ENCODE measurements around the gene WNK1. TPM values are rescaled to one million over a fixed set of nuclear protein-coding genes. Genes with fewer than 3 reads are reported as not detected.

The WNK1 gene
- total and polyA plus RNA-seq, 2 experiments from 2014 or later: 110 to 145 TPM

DNA sequence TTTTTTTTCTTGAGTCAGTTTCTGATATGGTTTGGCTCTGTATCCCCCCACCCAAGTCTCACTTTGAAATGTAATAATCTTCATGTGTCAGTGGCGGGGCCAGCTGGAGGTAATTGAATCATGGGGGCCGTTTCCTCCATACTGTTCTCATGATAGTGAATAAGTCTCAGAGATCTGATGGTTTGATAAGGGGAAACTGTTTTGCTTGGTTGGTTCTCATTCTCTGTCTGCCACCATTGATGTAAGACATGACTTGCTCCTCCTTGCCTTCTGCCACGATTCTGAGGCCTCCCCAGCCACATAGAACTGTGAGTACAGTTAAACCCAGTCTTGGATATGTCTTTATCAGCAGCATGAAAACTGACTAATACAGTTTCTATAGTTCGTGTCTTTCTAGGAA lies 42.9 kb downstream of the WNK1 start:
- no peak overlapping the region for H3K4me3 ChIP-seq
- no peak for DNase-seq (ENCODE audit: low read depth in 1 of 2, low spot score in 1 of 2)
- TF ChIP-seq, protein P1, sequence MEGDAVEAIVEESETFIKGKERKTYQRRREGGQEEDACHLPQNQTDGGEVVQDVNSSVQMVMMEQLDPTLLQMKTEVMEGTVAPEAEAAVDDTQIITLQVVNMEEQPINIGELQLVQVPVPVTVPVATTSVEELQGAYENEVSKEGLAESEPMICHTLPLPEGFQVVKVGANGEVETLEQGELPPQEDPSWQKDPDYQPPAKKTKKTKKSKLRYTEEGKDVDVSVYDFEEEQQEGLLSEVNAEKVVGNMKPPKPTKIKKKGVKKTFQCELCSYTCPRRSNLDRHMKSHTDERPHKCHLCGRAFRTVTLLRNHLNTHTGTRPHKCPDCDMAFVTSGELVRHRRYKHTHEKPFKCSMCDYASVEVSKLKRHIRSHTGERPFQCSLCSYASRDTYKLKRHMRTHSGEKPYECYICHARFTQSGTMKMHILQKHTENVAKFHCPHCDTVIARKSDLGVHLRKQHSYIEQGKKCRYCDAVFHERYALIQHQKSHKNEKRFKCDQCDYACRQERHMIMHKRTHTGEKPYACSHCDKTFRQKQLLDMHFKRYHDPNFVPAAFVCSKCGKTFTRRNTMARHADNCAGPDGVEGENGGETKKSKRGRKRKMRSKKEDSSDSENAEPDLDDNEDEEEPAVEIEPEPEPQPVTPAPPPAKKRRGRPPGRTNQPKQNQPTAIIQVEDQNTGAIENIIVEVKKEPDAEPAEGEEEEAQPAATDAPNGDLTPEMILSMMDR (IDR thresholded peaks at IDR 0.05; ENCODE audit: low read depth, low read length): no peak
- H3K27me3 ChIP-seq: no peaks in the 10 kb centered on the region
- H3K36me3 ChIP-seq: no peaks in the 10 kb centered on the region
- no peaks in the 10 kb centered on the region for H3K9me3 ChIP-seq (ENCODE audit: low read depth)
- H3K27ac ChIP-seq: no peak overlapping the region
- no peaks in the 10 kb centered on the region for H3K4me1 ChIP-seq (ENCODE audit: low read depth)

DNA sequence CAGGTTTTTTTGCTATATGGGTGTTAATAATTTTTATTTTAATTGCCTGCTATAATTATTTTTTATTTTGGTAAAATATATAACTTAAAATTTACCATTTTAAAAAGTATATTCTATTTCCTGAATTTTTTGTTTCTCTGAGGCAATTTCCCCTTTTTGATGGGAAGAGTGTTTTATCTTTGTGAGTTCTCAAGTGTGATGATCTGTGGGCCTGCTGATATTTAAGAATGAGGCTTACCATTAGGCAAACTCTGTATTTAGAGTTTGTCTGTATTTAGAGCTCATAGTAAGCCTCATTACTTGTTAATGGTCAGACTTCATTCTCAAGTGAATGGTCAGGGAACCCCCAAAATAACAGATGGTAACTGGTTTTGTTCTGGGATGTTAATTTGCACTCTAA lies 48.0 kb downstream of the WNK1 start:
- H3K9me3 ChIP-seq (ENCODE audit: low read depth): no peaks in the 10 kb centered on the region
- H3K4me1 ChIP-seq (ENCODE audit: low read depth): peaks cover 13% of the 10 kb centered on the region
- H3K27ac ChIP-seq: no peak overlapping the region
- H3K36me3 ChIP-seq: no peaks in the 10 kb centered on the region
- no peak overlapping the region for H3K4me3 ChIP-seq
- H3K27me3 ChIP-seq: no peaks in the 10 kb centered on the region
- TF ChIP-seq, protein P1 (IDR thresholded peaks at IDR 0.05; ENCODE audit: low read depth, low read length): no peak
- DNase-seq (ENCODE audit: low read depth in 1 of 2, low spot score in 1 of 2): no peak

DNA sequence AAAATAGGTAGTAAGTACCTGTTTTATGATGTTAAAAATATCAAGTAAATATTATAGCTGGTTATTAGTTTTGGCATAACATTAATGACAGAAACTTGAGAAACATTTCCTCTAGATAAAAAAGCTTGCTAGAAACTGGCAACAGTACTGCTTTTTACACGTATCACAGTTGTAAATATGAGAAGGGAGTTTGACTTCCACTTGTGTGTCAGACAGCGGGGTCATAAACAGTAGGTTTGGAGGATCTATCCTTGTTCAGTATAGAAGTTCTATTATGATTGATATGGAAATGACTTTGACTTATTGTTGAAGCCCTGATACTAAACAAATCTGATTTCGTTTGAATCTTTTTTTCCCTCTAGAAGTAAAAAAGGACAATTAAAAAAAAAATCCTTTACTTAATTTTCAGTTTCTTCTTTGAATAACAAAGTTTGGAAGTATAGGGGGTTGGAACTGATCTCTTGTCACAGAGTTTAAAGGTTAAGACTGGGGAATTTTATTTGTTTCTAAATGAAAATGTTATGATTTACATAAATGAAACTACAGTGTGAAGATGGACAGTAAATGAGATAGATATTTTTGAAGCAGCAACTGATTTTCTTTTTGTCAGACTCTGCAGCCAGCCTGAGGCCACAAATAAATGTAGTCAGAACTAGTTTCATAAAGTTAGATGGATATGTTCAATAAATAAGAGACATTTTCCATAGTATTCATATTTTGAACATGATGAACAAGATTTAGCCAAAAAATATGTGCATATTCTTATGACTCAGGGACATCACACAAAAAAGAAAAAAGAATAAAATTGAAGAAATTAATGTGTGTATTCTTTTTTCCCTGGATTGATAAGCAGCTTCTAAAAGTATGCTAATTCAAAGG lies 50.1 kb downstream of the WNK1 start:
- Histone ChIP-seq H3K27me3 (no peaks in the 10 kb centered on the region), H3K4me1 (ENCODE audit: low read depth) (peaks cover 23% of the 10 kb centered on the region), H3K36me3 (no peaks in the 10 kb centered on the region), H3K4me3 (no peak overlapping the region), H3K9me3 (ENCODE audit: low read depth) (no peaks in the 10 kb centered on the region), H3K27ac (peak overlapping the region; percentile 10)
- TF ChIP-seq, protein P1 (IDR thresholded peaks at IDR 0.05; ENCODE audit: low read depth, low read length): no peak
- DNase-seq (ENCODE audit: low read depth in 1 of 2, low spot score in 1 of 2): peak in 1 of 2 donors; percentile 40

DNA sequence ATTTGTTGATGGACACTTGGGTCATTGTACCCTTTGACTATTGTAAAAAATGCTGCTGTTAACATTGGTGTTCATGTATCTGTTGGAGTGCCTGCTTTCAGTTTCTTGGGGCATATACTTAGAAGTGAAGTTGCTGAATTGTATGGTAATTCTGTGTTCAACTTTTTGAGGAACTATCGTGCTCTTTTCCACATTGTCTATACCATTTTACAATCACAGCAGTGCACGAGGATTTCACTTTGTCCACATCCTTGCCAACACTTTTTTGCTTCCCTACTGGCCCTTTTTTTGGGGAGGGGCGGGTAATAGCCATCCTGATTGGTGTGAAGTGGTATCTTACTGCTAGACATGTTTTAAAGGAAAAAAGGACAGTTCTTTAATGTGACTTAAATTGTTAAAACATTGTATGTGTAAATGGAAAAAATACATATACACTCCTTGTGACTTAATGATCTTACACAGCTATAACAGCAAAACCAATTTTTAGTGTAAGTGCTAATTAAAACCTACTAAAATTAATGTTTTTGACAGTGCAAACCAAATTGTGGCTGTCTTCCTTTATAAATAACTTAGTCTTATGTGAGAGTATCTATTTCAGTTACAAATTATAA lies 52.7 kb downstream of the WNK1 start:
- no peaks in the 10 kb centered on the region for H3K27me3 ChIP-seq
- TF ChIP-seq, protein P1 (IDR thresholded peaks at IDR 0.05; ENCODE audit: low read depth, low read length): no peak
- peaks cover 23% of the 10 kb centered on the region for H3K4me1 ChIP-seq (ENCODE audit: low read depth)
- no peaks in the 10 kb centered on the region for H3K9me3 ChIP-seq (ENCODE audit: low read depth)
- no peaks in the 10 kb centered on the region for H3K36me3 ChIP-seq
- no peak for DNase-seq (ENCODE audit: low read depth in 1 of 2, low spot score in 1 of 2)
- H3K4me3 ChIP-seq: no peak overlapping the region
- no peak overlapping the region for H3K27ac ChIP-seq

DNA sequence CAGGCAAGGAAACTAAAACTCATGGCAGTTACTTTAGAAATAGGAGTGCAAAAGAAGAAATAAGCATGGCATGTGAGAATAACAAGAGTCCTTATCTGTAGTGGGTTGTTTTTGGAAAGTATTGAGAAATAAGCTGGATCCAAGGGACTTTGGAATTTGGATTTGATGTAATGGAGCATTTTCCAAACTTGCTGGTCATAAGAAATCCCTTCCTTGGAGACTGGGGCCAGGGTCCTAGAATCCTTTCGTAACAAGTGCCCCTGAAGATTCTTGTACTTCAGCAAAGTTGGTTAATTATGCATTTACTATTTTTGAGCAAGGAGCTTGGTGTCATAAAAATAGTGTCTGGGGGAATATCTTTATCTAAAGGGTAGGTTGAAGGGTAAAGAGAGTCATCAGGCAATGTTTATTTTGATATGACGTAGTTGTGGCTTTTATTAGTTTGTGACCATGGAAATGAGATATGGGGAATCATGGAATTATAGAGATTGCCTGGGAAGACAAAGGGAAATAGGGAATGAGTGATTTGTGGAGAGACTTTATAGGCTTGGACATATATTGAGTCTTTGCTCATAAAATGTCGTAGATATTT lies 53.9 kb downstream of the WNK1 start:
- Histone ChIP-seq H3K36me3 (no peaks in the 10 kb centered on the region), H3K4me1 (ENCODE audit: low read depth) (peaks cover 20% of the 10 kb centered on the region), H3K4me3 (no peak overlapping the region), H3K9me3 (ENCODE audit: low read depth) (no peaks in the 10 kb centered on the region), H3K27ac (peak overlapping the region; percentile 39), H3K27me3 (no peaks in the 10 kb centered on the region)
- TF ChIP-seq, protein P1 (IDR thresholded peaks at IDR 0.05; ENCODE audit: low read depth, low read length): no peak
- peak in 1 of 2 donors; percentile 86 for DNase-seq (ENCODE audit: low read depth in 1 of 2, low spot score in 1 of 2)

Measured in cardiac muscle cell (in vitro differentiated cells and primary cell).